Epidermal melanocyte (primary cell): ENCODE results near the gene PXMP2.
"Not testable (repeated sequence)": the region's sequence is repeated elsewhere in the genome, so short reads cannot be mapped to it uniquely, and the experiment has no call there.

ENCODE experiments used
- DNase-seq: peaks from one replicate; pipeline ENCODE4 v3.0.0; 2011; ENCODE audit warnings: low spot score; ENCODE audit not compliant: insufficient read length

The PXMP2 gene

GRCh38 chr12:132692030-132692429, 4.6 kb downstream of the PXMP2 start:
- not testable (repeated sequence) for DNase-seq

GRCh38 chr12:132694888-132695287, 7.5 kb downstream of the PXMP2 start:
- not testable (repeated sequence) for DNase-seq

GRCh38 chr12:132695431-132695830, 8.0 kb downstream of the PXMP2 start:
- DNase-seq: no peak

GRCh38 chr12:132698341-132698740, 11.0 kb downstream of the PXMP2 start:
- no peak for DNase-seq

GRCh38 chr12:132700212-132700822, 12.9 kb downstream of the PXMP2 start:
- no peak for DNase-seq

- no peak for DNase-seq
Measured at GRCh38 chr12:132702640-132703039, 15.3 kb downstream of the PXMP2 start.

GRCh38 chr12:132703641-132704040, 16.3 kb downstream of the PXMP2 start:
- DNase-seq: no peak

GRCh38 chr12:132707241-132707640, 19.9 kb downstream of the PXMP2 start:
- no peak for DNase-seq

GRCh38 chr12:132708150-132708549, 20.8 kb downstream of the PXMP2 start:
- DNase-seq: peak; percentile 4

- no peak for DNase-seq
Measured at GRCh38 chr12:132710043-132710404, 22.6 kb downstream of the PXMP2 start.

GRCh38 chr12:132710405-132711079, 23.2 kb downstream of the PXMP2 start, which contains the start of gene PGAM5:
PGAM5 (plus strand) TSS chr12:132710842; CDS start chr12:132710877, 35 bp downstream.
- DNase-seq: peak; percentile 84

GRCh38 chr12:132711080-132711843, 23.9 kb downstream of the PXMP2 start:
- DNase-seq: peak; percentile 16

- no peak for DNase-seq
Measured at GRCh38 chr12:132713123-132713522, 25.7 kb downstream of the PXMP2 start.

- no peak for DNase-seq
Measured at GRCh38 chr12:132715874-132716273, 28.5 kb downstream of the PXMP2 start.

GRCh38 chr12:132716356-132716755, 29.0 kb downstream of the PXMP2 start:
- peak; percentile 15 for DNase-seq

GRCh38 chr12:132717011-132717410, 29.6 kb downstream of the PXMP2 start:
- no peak for DNase-seq

- DNase-seq: peak; percentile 9
Measured at GRCh38 chr12:132717531-132718387, 30.4 kb downstream of the PXMP2 start.

GRCh38 chr12:132718644-132719043, 31.3 kb downstream of the PXMP2 start:
- peak; percentile 11 for DNase-seq

- no peak for DNase-seq
Measured at GRCh38 chr12:132719141-132719953, 32.0 kb downstream of the PXMP2 start.

- DNase-seq: no peak
Measured at GRCh38 chr12:132719954-132720324, 32.6 kb downstream of the PXMP2 start.
